Activated naive CD4-positive, alpha-beta T cell (primary cell): ENCODE measurements around the gene APLN.
A peak's percentile ranks its signal among the peaks of the same experiment; 100 is the strongest.

Source experiments
- DNase-seq, 4 experiments: peaks; one replicate each; lab custom pipeline; 2025; lab: John Stamatoyannopoulos, UW

APLN gene

GRCh38 chrX:129641469-129641868 lies 13.3 kb downstream of the APLN start:
- DNase-seq = no peak

- no peak for DNase-seq
Measured at GRCh38 chrX:129640737-129641136, 14.0 kb downstream of the APLN start.

- no peak for DNase-seq
Measured at GRCh38 chrX:129638917-129639316, 15.8 kb downstream of the APLN start.

- DNase-seq = peak; percentile 26 to 69 (median 59)
Measured at GRCh38 chrX:129637217-129638109, 17.3 kb downstream of the APLN start.

GRCh38 chrX:129636175-129636681 lies 18.5 kb downstream of the APLN start:
- DNase-seq = no peak

GRCh38 chrX:129634541-129634940 lies 20.2 kb downstream of the APLN start:
- no peak for DNase-seq

GRCh38 chrX:129632443-129632842 lies 22.3 kb downstream of the APLN start:
- DNase-seq = no peak

- no peak for DNase-seq
Measured at GRCh38 chrX:129631849-129632248, 22.9 kb downstream of the APLN start.

- no peak for DNase-seq
Measured at GRCh38 chrX:129629837-129630236, 24.9 kb downstream of the APLN start.

- no peak for DNase-seq
Measured at GRCh38 chrX:129626026-129626425, 28.7 kb downstream of the APLN start.

GRCh38 chrX:129622757-129623301 lies 31.9 kb downstream of the APLN start:
- no peak for DNase-seq

GRCh38 chrX:129618997-129619396 lies 35.8 kb downstream of the APLN start:
- no peak for DNase-seq

GRCh38 chrX:129617420-129617819 lies 37.3 kb downstream of the APLN start:
- DNase-seq = no peak

- no peak for DNase-seq
Measured at GRCh38 chrX:129614481-129615255, 40.1 kb downstream of the APLN start.

GRCh38 chrX:129613596-129613995 lies 41.2 kb downstream of the APLN start:
- DNase-seq = no peak

- no peak for DNase-seq
Measured at GRCh38 chrX:129612396-129612795, 42.4 kb downstream of the APLN start.

GRCh38 chrX:129609395-129609794 lies 45.4 kb downstream of the APLN start:
- DNase-seq = no peak

GRCh38 chrX:129608496-129608895 lies 46.3 kb downstream of the APLN start:
- DNase-seq = no peak

- DNase-seq = peak in 3 of 4 experiments; percentile 2 to 48 (median 20)
Measured at GRCh38 chrX:129606918-129607317, 47.8 kb downstream of the APLN start.

GRCh38 chrX:129600981-129601424 lies 53.8 kb downstream of the APLN start:
- no peak for DNase-seq

GRCh38 chrX:129599996-129600395 lies 54.8 kb downstream of the APLN start:
- no peak for DNase-seq

- no peak for DNase-seq
Measured at GRCh38 chrX:129599499-129599898, 55.3 kb downstream of the APLN start.
